ENCODE results near the gene TMEM132A.

Gene TMEM132A

DNA sequence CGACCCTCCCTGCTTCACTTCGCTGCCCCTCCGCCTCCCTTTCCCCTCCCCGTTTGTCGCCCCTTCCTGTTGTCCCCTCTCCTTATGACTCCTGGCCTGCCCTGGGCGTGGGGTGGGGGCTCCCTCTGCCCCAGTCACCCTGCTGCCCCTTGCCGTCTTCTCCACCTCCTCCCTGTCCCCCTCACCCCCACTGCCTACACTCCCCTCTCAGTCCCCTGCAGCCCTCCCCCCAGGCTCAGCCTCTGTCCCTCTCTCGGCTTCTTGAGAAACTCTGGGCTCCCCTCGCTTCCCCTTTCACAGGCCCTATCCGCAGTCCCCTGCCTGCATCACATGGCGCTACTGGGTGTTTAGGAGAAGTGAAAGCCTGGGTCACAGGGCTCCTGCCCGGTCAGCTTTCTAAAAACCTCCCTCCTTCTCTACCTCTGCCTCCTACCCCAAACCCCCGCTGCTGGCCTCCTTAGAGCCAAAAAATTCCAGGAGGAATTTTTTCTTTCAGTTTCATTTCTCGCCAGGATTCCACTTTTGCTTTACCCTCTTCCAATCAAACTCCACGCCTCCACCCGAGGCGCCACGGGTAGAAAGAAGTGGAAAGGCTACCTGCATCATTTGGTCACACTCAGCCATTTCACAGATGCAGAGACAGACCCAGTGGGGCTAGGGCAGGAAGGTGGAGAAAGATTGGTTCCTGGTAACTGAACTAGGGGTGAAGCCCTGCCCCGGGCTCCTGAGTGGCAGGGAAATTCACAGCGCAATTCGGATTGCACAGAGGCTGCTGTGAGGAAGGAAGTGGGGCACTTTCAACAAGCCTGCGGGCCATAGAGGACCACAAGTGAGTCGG is 27.9 kb downstream of the TMEM132A start, which contains the start of gene SLC15A3:
TSS of gene SLC15A3 (minus strand) at position 273 of the 838 bp plus-strand sequence. CDS start 625 bp downstream, outside the sequence.
- peak within 1 kb of the TSS; percentile 69 for H3K4me3 ChIP-seq (ENCODE audit: low read length)
- peak within 1 kb of the TSS; percentile 89 for H3K4me2 ChIP-seq (ENCODE audit: low read length)
- H3K27me3 ChIP-seq (ENCODE audit: control insufficient read depth, insufficient read depth, low read length), result peaks cover 4% of the 10 kb centered on the region
- H3K4me1 ChIP-seq (ENCODE audit: control insufficient read depth, insufficient read depth, low read length), result peaks cover 12% of the 10 kb centered on the region
- no peaks in the 10 kb centered on the region for H3K9me3 ChIP-seq (replicated peaks; ENCODE audit: low read length)
- no peaks in the 10 kb centered on the region for H3K36me3 ChIP-seq (ENCODE audit: insufficient read depth, low read length)
- peak within 1 kb of the TSS; percentile 83 for H3K9ac ChIP-seq (ENCODE audit: low read depth, low read length)

DNA sequence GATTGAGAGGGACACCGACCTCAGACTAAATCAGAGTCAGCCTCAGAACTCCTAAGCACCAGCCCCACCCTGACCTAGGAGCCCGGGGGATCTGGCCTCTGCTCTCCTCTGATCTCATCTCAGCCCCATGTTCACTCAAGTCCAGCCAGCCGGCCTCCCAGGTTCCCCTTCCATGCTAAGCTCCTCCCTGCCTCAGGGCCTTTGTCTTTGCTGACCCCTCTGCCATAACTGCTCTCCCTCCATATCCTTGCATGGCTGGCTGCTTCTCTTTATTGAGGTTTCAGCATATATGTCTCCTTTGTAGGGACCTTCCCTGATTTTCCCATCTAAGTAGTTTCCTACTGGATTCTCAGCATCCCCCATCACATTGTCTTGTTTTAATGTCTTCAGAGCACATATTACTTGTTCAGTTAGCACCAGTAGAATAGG is 28.5 kb downstream of the TMEM132A start:
- H3K9me3 ChIP-seq (replicated peaks; ENCODE audit: low read length), result no peaks in the 10 kb centered on the region
- peak overlapping the region; percentile 89 for H3K4me2 ChIP-seq (ENCODE audit: low read length)
- H3K4me3 ChIP-seq (ENCODE audit: low read length), result peak overlapping the region; percentile 69
- H3K27me3 ChIP-seq (ENCODE audit: control insufficient read depth, insufficient read depth, low read length), result peaks cover 4% of the 10 kb centered on the region
- H3K4me1 ChIP-seq (ENCODE audit: control insufficient read depth, insufficient read depth, low read length), result peaks cover 12% of the 10 kb centered on the region
- no peak overlapping the region for H3K9ac ChIP-seq (ENCODE audit: low read depth, low read length)
- H3K36me3 ChIP-seq (ENCODE audit: insufficient read depth, low read length), result no peaks in the 10 kb centered on the region

DNA sequence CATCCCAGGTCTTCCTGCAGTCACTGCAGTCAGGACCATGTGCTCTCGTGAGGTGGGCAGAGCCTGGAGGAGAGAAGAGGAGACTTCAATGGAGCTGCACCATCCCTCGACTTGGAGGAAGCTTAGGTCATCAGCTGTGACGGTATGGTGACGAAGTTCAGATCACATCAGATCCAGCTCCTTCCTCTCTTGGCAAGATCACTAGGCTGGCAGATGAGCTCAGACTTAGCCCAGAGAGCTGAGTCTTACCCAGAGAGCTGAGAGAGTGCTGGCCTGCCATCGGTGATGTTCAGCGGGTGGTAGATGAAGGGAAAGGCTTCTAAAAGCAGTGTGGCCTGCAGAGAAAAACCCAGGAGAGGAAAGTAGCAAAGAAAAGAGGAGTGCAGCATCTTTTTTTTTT is 29.5 kb downstream of the TMEM132A start:
- Histone ChIP-seq H3K36me3 (ENCODE audit: insufficient read depth, low read length) (no peaks in the 10 kb centered on the region), H3K4me3 (ENCODE audit: low read length) (no peak overlapping the region), H3K27me3 (ENCODE audit: control insufficient read depth, insufficient read depth, low read length) (peaks cover 4% of the 10 kb centered on the region), H3K4me2 (ENCODE audit: low read length) (no peak overlapping the region), H3K9ac (ENCODE audit: low read depth, low read length) (no peak overlapping the region), H3K4me1 (ENCODE audit: control insufficient read depth, insufficient read depth, low read length) (peaks cover 12% of the 10 kb centered on the region), H3K9me3 (replicated peaks; ENCODE audit: low read length) (no peaks in the 10 kb centered on the region)

DNA sequence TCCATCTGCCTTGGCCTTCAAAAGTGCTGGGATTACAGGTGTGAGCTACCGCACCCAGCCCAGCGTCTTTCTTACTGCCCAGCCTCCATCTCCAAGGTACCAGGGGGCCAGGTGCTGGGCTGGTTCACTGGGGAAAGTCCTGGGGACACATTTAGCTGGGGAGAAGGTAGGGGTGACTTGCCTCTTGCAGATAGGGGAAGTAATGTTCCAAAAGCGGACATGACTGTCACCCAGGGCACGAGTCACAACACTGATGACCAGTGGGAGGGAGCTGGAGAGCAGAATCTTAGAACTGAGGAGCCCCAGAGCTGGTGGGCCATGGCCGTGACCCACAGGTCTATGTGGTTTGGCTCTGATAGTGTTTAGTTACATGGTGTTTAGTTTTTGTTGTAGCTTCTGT is 30.2 kb downstream of the TMEM132A start:
- Histone ChIP-seq H3K36me3 (ENCODE audit: insufficient read depth, low read length) (no peaks in the 10 kb centered on the region), H3K4me1 (ENCODE audit: control insufficient read depth, insufficient read depth, low read length) (peaks cover 12% of the 10 kb centered on the region), H3K27me3 (ENCODE audit: control insufficient read depth, insufficient read depth, low read length) (peaks cover 9% of the 10 kb centered on the region), H3K9me3 (replicated peaks; ENCODE audit: low read length) (no peaks in the 10 kb centered on the region), H3K4me2 (ENCODE audit: low read length) (no peak overlapping the region), H3K9ac (ENCODE audit: low read depth, low read length) (no peak overlapping the region), H3K4me3 (ENCODE audit: low read length) (no peak overlapping the region)

DNA sequence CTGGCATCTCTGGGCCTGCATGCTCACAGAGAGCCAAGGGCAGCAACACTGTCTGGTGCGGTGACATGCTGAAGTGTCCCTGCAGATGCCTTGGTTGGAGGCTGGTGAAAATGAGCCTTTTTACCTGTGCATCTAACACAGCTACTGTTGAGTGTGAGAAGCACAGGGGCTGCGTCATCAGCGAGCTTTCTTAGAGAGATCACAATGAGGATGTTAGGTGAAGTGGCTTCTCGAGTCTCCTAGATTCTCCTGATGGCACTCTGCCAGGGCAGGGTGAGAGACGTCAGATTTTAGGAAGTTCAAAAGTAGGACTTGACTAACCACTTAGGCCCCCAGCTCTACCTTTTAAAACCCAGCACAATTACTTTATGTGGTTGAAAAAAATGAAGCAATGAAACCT is 31.3 kb downstream of the TMEM132A start:
- Histone ChIP-seq H3K9ac (ENCODE audit: low read depth, low read length) (no peak overlapping the region), H3K9me3 (replicated peaks; ENCODE audit: low read length) (no peaks in the 10 kb centered on the region), H3K4me2 (ENCODE audit: low read length) (no peak overlapping the region), H3K4me1 (ENCODE audit: control insufficient read depth, insufficient read depth, low read length) (peaks cover 12% of the 10 kb centered on the region), H3K36me3 (ENCODE audit: insufficient read depth, low read length) (no peaks in the 10 kb centered on the region), H3K4me3 (ENCODE audit: low read length) (no peak overlapping the region), H3K27me3 (ENCODE audit: control insufficient read depth, insufficient read depth, low read length) (peaks cover 16% of the 10 kb centered on the region)

DNA sequence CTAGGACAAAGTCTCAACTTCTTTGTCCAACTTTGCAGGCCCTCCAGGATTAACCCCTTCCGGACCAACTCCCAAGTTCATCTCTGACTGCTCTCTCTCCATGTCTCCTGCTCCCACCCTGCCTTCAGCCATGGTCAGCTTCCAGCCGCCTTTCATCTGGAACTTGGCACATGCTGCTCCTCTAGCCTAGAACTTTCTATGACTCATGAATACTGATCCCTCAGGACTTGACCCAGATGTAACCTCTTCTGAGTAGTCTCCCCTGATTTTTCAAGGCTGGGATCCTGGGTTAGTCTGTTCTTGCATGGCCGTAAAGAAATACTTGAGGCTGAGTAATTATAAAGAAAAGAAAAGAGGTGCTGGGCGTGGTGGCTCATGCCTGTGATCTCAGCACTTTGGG is 32.9 kb downstream of the TMEM132A start:
- Histone ChIP-seq H3K4me2 (ENCODE audit: low read length) (no peak overlapping the region), H3K27me3 (ENCODE audit: control insufficient read depth, insufficient read depth, low read length) (peaks cover 33% of the 10 kb centered on the region), H3K4me1 (ENCODE audit: control insufficient read depth, insufficient read depth, low read length) (peaks cover 5% of the 10 kb centered on the region), H3K9ac (ENCODE audit: low read depth, low read length) (no peak overlapping the region), H3K9me3 (replicated peaks; ENCODE audit: low read length) (no peaks in the 10 kb centered on the region), H3K4me3 (ENCODE audit: low read length) (no peak overlapping the region), H3K36me3 (ENCODE audit: insufficient read depth, low read length) (no peaks in the 10 kb centered on the region)

DNA sequence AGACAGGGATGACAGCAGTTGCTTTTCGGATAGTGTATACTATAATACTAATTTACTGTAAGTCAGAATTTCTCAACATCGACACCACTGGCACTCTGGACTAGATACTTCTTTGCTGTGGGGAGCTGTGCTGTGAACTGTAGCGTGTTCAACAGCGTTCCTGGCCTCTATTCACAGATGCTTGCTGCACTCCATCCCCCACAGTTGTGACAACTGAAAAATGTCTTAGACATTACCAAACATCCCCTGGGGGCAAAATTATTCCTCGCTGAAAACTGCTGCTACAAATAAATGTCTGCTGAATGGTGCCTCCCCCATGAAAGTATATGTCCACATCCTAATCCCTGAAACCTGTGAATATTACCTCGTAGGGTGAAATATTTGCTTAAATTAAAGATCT is 35.2 kb downstream of the TMEM132A start:
- Histone ChIP-seq H3K27me3 (ENCODE audit: control insufficient read depth, insufficient read depth, low read length) (peaks cover 43% of the 10 kb centered on the region), H3K9ac (ENCODE audit: low read depth, low read length) (no peak overlapping the region), H3K4me3 (ENCODE audit: low read length) (no peak overlapping the region), H3K4me2 (ENCODE audit: low read length) (no peak overlapping the region), H3K36me3 (ENCODE audit: insufficient read depth, low read length) (no peaks in the 10 kb centered on the region), H3K4me1 (ENCODE audit: control insufficient read depth, insufficient read depth, low read length) (no peaks in the 10 kb centered on the region), H3K9me3 (replicated peaks; ENCODE audit: low read length) (no peaks in the 10 kb centered on the region)

DNA sequence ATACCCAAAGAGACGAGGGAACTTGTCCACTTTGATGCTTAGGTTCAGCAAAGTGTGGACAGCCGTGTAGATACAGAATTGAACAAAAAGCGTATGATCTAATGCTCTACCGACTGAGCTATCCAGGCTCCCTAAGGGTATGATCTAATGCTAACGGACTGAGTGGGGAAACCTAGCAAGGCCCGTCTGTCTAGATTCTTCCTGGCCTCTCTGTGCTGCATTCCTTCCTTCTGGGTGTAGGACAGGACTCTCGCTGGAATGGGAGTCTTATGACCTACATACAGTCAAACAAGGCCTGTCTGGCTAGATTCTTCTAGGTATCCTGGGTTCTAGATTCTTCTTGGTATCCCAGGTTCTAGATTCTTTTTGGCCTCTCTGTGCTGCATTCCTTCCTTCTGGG is 36.1 kb downstream of the TMEM132A start:
- peaks cover 47% of the 10 kb centered on the region for H3K27me3 ChIP-seq (ENCODE audit: control insufficient read depth, insufficient read depth, low read length)
- no peaks in the 10 kb centered on the region for H3K36me3 ChIP-seq (ENCODE audit: insufficient read depth, low read length)
- no peak overlapping the region for H3K9ac ChIP-seq (ENCODE audit: low read depth, low read length)
- H3K4me1 ChIP-seq (ENCODE audit: control insufficient read depth, insufficient read depth, low read length), result no peaks in the 10 kb centered on the region
- H3K4me3 ChIP-seq (ENCODE audit: low read length), result no peak overlapping the region
- H3K4me2 ChIP-seq (ENCODE audit: low read length), result no peak overlapping the region
- H3K9me3 ChIP-seq (replicated peaks; ENCODE audit: low read length), result no peaks in the 10 kb centered on the region

DNA sequence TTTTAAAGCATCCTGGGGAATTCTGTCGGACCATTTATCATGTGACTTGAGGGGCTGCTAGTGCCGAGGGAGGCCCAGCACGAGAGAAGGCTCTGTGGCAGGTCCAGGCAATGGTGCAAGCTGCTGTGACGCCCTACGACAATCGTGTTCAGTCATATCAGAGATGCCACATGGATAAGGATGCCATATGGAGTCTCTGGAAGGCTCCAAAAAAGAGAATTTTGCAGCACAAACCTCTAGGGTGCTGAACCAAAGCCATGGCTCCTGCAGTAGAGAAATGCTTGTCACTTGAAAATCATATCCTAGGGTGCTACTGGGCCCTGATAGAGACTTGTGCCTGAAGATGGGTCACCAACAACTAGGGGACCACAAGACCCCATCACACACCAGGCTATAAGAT is 40.5 kb downstream of the TMEM132A start:
- Histone ChIP-seq H3K27me3 (ENCODE audit: control insufficient read depth, insufficient read depth, low read length) (peaks cover 67% of the 10 kb centered on the region), H3K4me2 (ENCODE audit: low read length) (no peak overlapping the region), H3K36me3 (ENCODE audit: insufficient read depth, low read length) (no peaks in the 10 kb centered on the region), H3K9me3 (replicated peaks; ENCODE audit: low read length) (no peaks in the 10 kb centered on the region), H3K4me1 (ENCODE audit: control insufficient read depth, insufficient read depth, low read length) (no peaks in the 10 kb centered on the region), H3K4me3 (ENCODE audit: low read length) (no peak overlapping the region), H3K9ac (ENCODE audit: low read depth, low read length) (no peak overlapping the region)

DNA sequence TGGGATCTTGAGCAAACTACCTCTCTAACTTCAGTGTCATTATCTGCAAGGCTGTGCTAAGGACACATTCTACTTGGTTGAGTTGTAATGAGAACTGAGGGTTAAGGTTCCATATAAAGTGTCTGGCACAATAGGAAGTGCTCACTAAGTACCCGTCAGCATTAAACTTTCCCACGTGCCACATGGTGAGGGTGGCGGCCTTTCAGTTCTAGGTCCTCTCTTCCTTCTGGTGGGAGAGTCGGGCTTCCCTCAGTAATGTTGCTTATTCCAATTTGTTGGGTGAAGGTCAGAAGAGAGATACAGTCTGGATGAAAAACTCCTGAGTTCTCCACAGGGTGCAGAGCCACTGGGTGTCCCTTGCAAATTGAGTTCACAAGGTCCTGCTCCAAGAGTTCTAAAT is 42.6 kb downstream of the TMEM132A start:
- Histone ChIP-seq H3K36me3 (ENCODE audit: insufficient read depth, low read length) (no peaks in the 10 kb centered on the region), H3K4me2 (ENCODE audit: low read length) (no peak overlapping the region), H3K4me1 (ENCODE audit: control insufficient read depth, insufficient read depth, low read length) (no peaks in the 10 kb centered on the region), H3K27me3 (ENCODE audit: control insufficient read depth, insufficient read depth, low read length) (peaks cover 47% of the 10 kb centered on the region), H3K9ac (ENCODE audit: low read depth, low read length) (no peak overlapping the region), H3K9me3 (replicated peaks; ENCODE audit: low read length) (no peaks in the 10 kb centered on the region), H3K4me3 (ENCODE audit: low read length) (no peak overlapping the region)

DNA sequence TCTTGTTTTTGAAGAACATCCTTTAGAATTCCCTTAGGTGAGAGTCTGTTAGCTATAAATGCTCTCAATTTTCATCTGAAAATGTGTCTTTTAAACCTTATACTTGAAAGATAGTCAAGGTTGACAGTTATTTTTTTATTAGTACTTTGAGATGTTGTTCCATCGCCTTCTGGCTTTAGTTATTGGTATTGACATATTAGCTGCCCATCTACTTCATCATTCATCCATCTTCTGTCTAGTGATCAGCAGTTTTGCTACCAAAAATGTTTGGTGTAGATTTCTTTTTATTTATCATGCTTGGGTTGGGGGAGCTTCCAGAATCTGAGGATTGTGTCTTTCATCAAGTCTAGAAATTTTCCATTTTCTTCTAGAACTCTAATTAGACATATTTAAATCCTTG is 44.0 kb downstream of the TMEM132A start:
- no peak overlapping the region for H3K4me2 ChIP-seq (ENCODE audit: low read length)
- H3K9ac ChIP-seq (ENCODE audit: low read depth, low read length), result no peak overlapping the region
- H3K4me3 ChIP-seq (ENCODE audit: low read length), result no peak overlapping the region
- peaks cover 47% of the 10 kb centered on the region for H3K27me3 ChIP-seq (ENCODE audit: control insufficient read depth, insufficient read depth, low read length)
- H3K36me3 ChIP-seq (ENCODE audit: insufficient read depth, low read length), result no peaks in the 10 kb centered on the region
- H3K4me1 ChIP-seq (ENCODE audit: control insufficient read depth, insufficient read depth, low read length), result no peaks in the 10 kb centered on the region
- no peaks in the 10 kb centered on the region for H3K9me3 ChIP-seq (replicated peaks; ENCODE audit: low read length)

DNA sequence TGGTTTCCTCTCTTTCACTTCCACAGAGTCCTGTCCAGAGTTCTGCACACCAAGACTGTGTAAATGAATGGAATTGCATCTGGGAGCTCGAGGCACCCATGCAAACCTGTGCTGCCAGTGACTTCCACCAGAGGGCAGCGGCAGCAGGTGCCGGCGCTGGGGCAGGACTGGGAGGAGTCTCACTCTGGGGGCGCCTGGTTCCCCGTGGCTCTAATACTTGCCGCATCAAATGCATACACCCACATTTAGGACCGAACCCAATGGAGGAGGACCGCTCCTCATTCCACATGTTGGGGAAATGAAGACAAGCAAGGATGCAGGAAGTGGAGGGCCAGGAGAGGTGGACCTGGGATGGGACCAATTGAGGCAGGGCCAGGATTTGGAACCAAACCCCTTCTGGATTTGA is 46.1 kb downstream of the TMEM132A start:
- Histone ChIP-seq H3K4me2 (ENCODE audit: low read length) (no peak overlapping the region), H3K27me3 (ENCODE audit: control insufficient read depth, insufficient read depth, low read length) (peaks cover 45% of the 10 kb centered on the region), H3K9ac (ENCODE audit: low read depth, low read length) (no peak overlapping the region), H3K9me3 (replicated peaks; ENCODE audit: low read length) (no peaks in the 10 kb centered on the region), H3K36me3 (ENCODE audit: insufficient read depth, low read length) (no peaks in the 10 kb centered on the region), H3K4me1 (ENCODE audit: control insufficient read depth, insufficient read depth, low read length) (no peaks in the 10 kb centered on the region), H3K4me3 (ENCODE audit: low read length) (no peak overlapping the region)

Measured in skeletal muscle satellite cell (primary cell).